ENCODE measurements around the gene LARGE1.

LARGE1 gene

GRCh38 chr22:33563220-33563964 is 356.9 kb downstream of the LARGE1 start:
- DNase-seq (ENCODE audit: low read depth, low spot score), result no peak

GRCh38 chr22:33562501-33562900 is 357.8 kb downstream of the LARGE1 start:
- no peak for DNase-seq (ENCODE audit: low read depth, low spot score)

- no peak for DNase-seq (ENCODE audit: low read depth, low spot score)
Measured at GRCh38 chr22:33561149-33561807, 359.0 kb downstream of the LARGE1 start.

GRCh38 chr22:33557836-33558235 is 362.4 kb downstream of the LARGE1 start:
- DNase-seq (ENCODE audit: low read depth, low spot score), result no peak

GRCh38 chr22:33555814-33556522 is 364.3 kb downstream of the LARGE1 start:
- no peak for DNase-seq (ENCODE audit: low read depth, low spot score)

GRCh38 chr22:33553493-33553892 is 366.8 kb downstream of the LARGE1 start:
- DNase-seq (ENCODE audit: low read depth, low spot score), result no peak

- no peak for DNase-seq (ENCODE audit: low read depth, low spot score)
Measured at GRCh38 chr22:33544707-33545106, 375.6 kb downstream of the LARGE1 start.

DNA sequence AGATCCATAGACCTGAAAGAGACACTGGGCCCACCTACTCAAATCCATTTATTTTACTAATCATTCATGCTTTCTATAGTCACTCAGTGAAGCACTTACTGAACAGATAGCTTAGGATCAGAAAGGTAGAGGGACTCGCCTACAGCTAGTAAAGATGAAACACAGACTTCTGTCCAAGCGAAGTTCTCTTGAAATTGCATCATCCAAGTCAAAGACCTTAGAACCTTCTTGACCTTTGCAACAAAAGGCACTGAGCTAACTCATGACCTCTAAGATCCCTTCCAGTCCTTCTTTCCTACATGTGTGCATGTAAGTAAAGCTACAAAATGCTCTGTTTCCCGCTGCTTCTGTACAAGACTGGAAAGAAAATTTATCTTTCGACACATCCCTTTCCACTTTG is 377.6 kb downstream of the LARGE1 start:
- no peak for DNase-seq (ENCODE audit: low read depth, low spot score)

- DNase-seq (ENCODE audit: low read depth, low spot score), result no peak
Measured at GRCh38 chr22:33542153-33542552, 378.1 kb downstream of the LARGE1 start.

DNA sequence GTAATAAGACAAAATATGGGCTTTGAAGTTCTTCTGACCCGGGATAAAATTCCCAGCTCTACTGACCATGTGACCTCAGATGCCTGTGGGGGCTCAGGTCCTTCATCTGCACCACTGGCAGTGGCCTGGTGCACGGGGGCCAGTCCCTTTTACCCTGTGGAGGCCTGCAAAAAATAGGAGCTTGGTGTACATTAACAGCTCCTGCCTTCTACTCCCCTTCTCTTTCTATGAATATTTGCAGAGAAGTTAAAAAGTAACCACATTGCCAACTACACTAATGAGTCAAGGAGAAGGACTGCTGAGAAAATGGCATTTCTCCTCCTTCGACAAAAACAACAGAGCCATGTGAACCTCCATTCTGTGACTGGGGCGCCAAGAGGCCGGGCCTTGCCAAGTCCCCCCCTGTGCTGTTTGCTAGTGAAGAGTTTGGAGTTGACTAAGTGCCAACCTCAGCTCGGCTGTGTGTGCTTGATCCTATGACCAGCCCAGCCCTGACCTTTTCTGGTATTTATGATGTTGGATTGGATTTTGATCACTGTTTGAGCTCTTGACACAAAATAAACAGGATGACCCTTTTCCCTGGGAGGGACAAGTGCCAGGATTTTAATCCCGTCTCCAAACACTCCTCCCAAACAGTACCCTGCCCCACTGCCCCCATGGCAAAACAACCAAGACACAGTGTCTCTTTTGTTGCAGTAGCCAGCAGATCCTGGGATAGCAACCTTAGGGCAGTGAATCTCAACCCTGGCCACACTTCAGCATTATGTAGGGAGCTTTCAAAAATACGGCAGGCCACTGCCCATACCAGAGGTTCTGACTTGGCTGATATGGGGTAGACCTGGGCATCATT is 380.1 kb downstream of the LARGE1 start:
- DNase-seq (ENCODE audit: low read depth, low spot score), result no peak

DNA sequence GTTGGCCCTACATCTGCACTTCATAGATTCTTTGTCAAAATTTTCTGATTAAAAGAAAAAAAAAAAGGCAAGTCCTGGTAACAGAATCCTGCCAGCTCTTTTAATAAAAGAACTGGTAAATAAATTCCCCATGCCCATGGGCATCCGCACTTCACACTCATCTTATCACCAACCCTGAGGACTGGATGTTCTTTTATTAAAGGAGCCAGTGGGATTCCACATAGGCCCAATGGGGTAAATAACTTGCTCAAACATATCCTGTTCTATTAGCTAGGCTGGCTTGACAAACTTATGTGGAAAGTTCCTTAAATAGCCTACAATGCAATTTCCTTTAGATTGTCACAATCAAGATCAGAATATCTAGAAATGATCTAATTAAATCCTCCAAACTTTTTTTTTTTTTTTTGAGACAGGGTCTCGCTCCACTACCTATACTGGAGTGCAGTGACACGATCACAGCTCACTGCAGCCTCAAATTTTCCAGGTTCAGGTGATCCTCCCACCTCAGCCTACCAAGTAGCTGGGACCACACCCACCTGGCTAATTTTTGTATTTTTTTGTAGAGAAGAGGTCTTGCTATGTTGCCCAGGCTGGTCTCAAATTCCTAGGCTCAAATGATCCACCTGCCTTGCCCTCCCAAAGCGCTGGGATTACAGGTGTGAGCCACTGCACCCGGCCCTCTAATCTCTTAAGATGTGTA is 380.9 kb downstream of the LARGE1 start:
- DNase-seq (ENCODE audit: low read depth, low spot score), result no peak

DNA sequence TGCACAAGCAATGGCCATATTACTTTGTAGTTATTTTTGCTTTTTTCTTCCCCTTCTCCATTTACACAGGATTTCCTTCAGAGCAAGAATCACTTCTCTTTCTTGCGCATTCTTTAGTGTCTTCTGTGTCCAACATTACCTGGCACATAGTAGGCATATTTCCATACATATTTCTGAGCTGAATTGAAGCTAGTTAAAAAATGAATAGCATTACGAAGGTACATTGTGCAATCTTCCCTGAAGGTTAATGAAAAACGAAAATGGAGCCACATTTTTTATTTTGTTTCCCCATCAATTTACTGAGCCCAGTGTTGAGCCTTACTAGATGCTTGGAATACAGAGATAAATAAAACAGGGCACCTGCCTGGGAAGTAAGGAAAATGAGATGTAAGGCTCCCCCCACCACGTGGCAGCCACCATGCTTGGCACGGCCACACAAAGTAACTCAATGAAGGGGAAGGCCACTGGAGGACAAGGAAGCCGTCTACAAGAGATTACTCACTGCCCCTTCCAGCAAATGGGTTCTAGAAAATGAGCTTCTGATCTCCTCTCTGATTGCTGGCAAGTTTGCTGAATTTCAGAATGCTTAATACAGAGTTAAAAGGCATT is 381.9 kb downstream of the LARGE1 start:
- no peak for DNase-seq (ENCODE audit: low read depth, low spot score)

GRCh38 chr22:33537059-33537458 is 383.2 kb downstream of the LARGE1 start:
- no peak for DNase-seq (ENCODE audit: low read depth, low spot score)

DNA sequence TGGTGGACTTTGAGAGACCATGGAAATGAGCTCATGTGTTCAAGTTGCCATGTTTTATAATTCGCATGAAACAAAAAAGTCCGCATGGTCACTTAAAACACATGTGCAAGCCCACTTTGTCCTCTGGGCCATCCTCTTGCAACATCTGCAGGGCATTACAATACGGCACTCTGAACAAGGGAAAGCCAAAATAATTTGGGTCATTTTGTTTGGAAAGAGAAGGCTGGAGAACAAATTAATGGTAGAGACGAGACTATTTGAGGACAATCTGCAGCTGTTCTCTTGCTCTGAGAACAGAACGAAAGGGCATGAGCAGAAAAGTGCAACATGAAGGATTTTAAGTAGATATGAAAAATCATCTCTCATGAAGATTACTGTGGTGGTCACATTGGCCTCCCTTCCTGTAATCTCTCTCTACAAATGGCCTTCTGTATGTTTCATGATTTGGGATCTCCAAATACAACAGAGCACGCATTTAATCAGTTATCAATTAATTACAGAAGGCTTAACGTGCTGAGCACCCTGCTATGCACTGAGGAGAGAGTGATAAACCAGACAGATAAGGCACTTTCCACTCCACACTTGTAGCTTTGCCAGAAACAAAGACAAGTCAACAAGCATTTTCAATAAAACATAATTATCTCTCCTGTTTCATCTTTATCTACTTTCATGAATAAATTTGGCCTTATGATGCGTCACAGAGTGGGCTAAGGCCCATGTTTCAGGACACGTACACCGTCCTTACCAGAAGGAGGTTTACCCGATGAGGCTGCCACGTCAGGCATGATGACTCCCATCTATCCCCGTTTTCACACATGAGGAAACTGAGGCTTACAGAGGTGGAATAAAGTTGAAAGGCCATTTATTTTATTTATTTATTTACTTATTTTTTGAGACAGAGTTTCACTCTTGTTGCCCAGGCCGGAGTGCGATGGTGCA is 384.1 kb downstream of the LARGE1 start:
- no peak for DNase-seq (ENCODE audit: low read depth, low spot score)

DNA sequence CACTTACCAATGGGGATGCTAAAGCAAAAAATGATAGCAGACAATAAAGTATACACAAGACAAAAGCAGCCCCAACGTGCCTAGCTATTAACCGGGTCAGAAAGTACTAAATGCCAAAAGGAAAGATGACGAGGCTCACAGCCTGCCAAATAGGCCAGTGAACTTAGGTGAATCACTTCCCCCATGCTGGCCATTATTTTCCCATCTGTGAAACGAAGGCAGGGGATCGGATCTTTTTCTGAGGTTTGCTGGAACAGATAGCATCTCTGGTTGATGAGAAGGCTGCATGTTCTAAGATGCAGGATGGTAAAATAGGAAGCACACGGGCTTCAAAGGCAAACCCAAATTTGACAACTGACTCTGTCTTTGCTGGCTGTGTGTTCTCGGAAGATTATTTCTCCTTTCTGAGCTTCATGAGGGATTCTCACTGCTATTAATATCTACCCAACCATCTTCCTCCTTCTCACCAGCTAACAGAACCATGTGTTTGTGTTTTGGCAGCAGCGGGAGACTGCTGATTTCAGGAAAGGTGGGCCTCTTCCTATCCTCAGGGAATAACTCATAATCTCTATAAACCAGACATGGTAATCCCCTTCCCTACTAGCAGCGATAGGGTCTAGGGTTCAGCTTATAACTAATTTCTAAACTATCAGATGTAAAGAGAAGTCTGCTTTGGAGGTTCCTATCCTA is 390.7 kb downstream of the LARGE1 start:
- no peak for DNase-seq (ENCODE audit: low read depth, low spot score)

- DNase-seq (ENCODE audit: low read depth, low spot score), result no peak
Measured at GRCh38 chr22:33528183-33528582, 392.1 kb downstream of the LARGE1 start.

DNA sequence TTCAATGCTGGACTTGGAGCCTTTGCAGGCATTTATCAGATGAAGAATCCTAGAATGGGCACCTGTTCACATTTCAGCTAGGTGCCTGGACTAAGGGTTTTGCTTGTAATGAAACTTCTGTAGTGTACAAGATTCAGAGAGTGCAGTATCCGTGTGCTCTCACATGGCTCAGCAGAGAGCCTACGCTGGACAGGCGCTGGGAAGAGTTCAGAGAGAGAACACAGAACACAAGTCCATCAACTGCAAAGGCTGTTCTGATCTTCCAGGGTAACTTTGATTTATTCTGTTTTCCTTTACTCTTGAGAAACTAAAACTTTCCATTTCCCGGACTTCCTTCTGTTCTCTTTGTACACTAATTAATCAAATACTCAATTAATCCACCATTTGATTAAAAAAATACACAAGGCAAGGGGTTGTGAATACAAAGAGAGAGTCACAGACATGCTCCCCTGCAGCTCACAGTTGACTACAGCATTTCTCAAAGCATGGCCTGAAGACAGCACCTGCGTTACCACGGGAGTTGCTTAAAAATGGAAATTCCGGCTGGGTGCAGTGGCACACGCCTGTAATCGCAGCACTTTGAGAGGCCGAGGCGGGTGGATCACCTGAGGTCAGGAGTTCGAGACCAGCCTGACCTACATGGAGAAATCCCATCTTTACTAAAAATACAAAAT is 393.7 kb downstream of the LARGE1 start:
- DNase-seq (ENCODE audit: low read depth, low spot score), result no peak

DNA sequence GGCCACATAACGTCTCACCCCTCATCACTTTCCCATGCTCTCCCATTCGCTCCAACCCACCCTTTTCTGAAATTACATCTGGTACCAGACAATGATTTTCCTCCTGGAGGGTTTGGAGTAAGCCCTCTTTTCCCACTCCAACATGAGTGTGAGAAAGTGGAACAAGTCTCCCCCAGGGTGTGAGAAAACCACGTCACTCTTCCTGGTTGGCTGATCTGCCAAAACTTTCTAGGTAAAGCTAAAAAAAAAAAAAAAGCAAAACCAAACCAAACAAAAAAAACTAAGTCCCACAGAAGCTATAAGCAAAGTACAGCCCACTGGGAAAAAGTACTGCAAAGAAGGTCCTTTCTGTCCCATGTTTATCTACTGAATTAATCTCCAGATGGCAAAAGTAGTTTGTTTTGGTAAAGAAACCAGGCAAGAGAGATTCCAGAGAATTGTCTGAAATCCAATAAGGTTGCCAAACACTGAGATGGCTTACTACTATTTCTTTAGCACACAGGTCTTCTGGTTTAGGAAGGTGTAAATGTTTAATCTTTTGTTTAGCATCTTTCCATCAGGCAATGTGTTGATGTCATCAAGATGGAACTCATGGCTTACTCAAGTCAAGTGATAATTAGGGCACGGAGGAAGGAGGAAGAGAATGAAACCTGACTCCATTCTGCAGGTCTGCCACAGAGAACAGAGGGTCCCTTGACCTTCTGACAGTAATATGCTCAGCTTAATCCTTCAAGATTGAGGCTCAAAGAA is 395.6 kb downstream of the LARGE1 start:
- DNase-seq (ENCODE audit: low read depth, low spot score), result no peak
